ENCODE data around the gene OR4E2.
"Not testable (repeated sequence)": the region's sequence is repeated elsewhere in the genome, so short reads cannot be mapped to it uniquely, and the experiment has no call there.

The OR4E2 gene

GRCh38 chr14:21697662-21698061, 44.0 kb downstream of the OR4E2 start:
- H3K4me1 ChIP-seq (ENCODE audit: insufficient read depth, low read length); H3K27ac ChIP-seq (ENCODE audit: low read length); H3K9ac ChIP-seq (ENCODE audit: low read depth, low read length); H3K9me3 ChIP-seq (ENCODE audit: insufficient read depth, low read depth, low read length); H3K27me3 ChIP-seq (ENCODE audit: insufficient read depth, low read length); H3K36me3 ChIP-seq (ENCODE audit: insufficient read depth, low read depth, low read length); H3K4me3 ChIP-seq (ENCODE audit: low read length): not testable (repeated sequence)

GRCh38 chr14:21698538-21698937, 44.9 kb downstream of the OR4E2 start:
- not testable (repeated sequence) for H3K27me3 ChIP-seq (ENCODE audit: insufficient read depth, low read length); H3K4me3 ChIP-seq (ENCODE audit: low read length); H3K9me3 ChIP-seq (ENCODE audit: insufficient read depth, low read depth, low read length); H3K36me3 ChIP-seq (ENCODE audit: insufficient read depth, low read depth, low read length); H3K9ac ChIP-seq (ENCODE audit: low read depth, low read length); H3K27ac ChIP-seq (ENCODE audit: low read length); H3K4me1 ChIP-seq (ENCODE audit: insufficient read depth, low read length)

- Histone ChIP-seq H3K27me3 (ENCODE audit: insufficient read depth, low read length) (no peaks in the 10 kb centered on the region), H3K9me3 (ENCODE audit: insufficient read depth, low read depth, low read length) (no peaks in the 10 kb centered on the region), H3K9ac (ENCODE audit: low read depth, low read length) (no peak overlapping the region), H3K4me3 (ENCODE audit: low read length) (no peak overlapping the region), H3K27ac (ENCODE audit: low read length) (no peak overlapping the region), H3K36me3 (ENCODE audit: insufficient read depth, low read depth, low read length) (no peaks in the 10 kb centered on the region), H3K4me1 (ENCODE audit: insufficient read depth, low read length) (no peaks in the 10 kb centered on the region)
Measured at GRCh38 chr14:21699551-21699950, 45.9 kb downstream of the OR4E2 start.

- H3K27ac ChIP-seq (ENCODE audit: low read length): no peak overlapping the region
- no peaks in the 10 kb centered on the region for H3K4me1 ChIP-seq (ENCODE audit: insufficient read depth, low read length)
- H3K27me3 ChIP-seq (ENCODE audit: insufficient read depth, low read length): no peaks in the 10 kb centered on the region
- no peaks in the 10 kb centered on the region for H3K36me3 ChIP-seq (ENCODE audit: insufficient read depth, low read depth, low read length)
- no peak overlapping the region for H3K4me3 ChIP-seq (ENCODE audit: low read length)
- H3K9ac ChIP-seq (ENCODE audit: low read depth, low read length): no peak overlapping the region
- no peaks in the 10 kb centered on the region; the same call in 1 of the 2 replicates for H3K9me3 ChIP-seq (ENCODE audit: insufficient read depth, low read depth, low read length)
Measured at GRCh38 chr14:21702316-21702715, 48.7 kb downstream of the OR4E2 start.

GRCh38 chr14:21703357-21704326, 50.0 kb downstream of the OR4E2 start:
- Histone ChIP-seq H3K27me3 (ENCODE audit: insufficient read depth, low read length) (no peaks in the 10 kb centered on the region), H3K9ac (ENCODE audit: low read depth, low read length) (no peak overlapping the region), H3K4me1 (ENCODE audit: insufficient read depth, low read length) (no peaks in the 10 kb centered on the region), H3K9me3 (ENCODE audit: insufficient read depth, low read depth, low read length) (no peaks in the 10 kb centered on the region; the same call in 1 of the 2 replicates), H3K4me3 (ENCODE audit: low read length) (no peak overlapping the region), H3K27ac (ENCODE audit: low read length) (no peak overlapping the region), H3K36me3 (ENCODE audit: insufficient read depth, low read depth, low read length) (no peaks in the 10 kb centered on the region)

GRCh38 chr14:21704338-21704737, 50.7 kb downstream of the OR4E2 start:
- Histone ChIP-seq H3K27me3 (ENCODE audit: insufficient read depth, low read length) (no peaks in the 10 kb centered on the region), H3K27ac (ENCODE audit: low read length) (no peak overlapping the region)

GRCh38 chr14:21711360-21711961, 57.8 kb downstream of the OR4E2 start:
- Histone ChIP-seq H3K36me3 (ENCODE audit: insufficient read depth, low read depth, low read length) (no peaks in the 10 kb centered on the region), H3K27ac (ENCODE audit: low read length) (no peak overlapping the region), H3K4me3 (ENCODE audit: low read length) (no peak overlapping the region), H3K4me1 (ENCODE audit: insufficient read depth, low read length) (no peaks in the 10 kb centered on the region), H3K9ac (ENCODE audit: low read depth, low read length) (no peak overlapping the region), H3K9me3 (ENCODE audit: insufficient read depth, low read depth, low read length) (no peaks in the 10 kb centered on the region; the same call in 1 of the 2 replicates), H3K27me3 (ENCODE audit: insufficient read depth, low read length) (no peaks in the 10 kb centered on the region)

More at GRCh38 chr14:21704338-21704737, 50.7 kb downstream of the OR4E2 start:
- H3K9ac ChIP-seq (ENCODE audit: low read depth, low read length): no peak overlapping the region
- no peaks in the 10 kb centered on the region for H3K4me1 ChIP-seq (ENCODE audit: insufficient read depth, low read length)
- H3K4me3 ChIP-seq (ENCODE audit: low read length): no peak overlapping the region
- no peaks in the 10 kb centered on the region; the same call in 1 of the 2 replicates for H3K9me3 ChIP-seq (ENCODE audit: insufficient read depth, low read depth, low read length)
- H3K36me3 ChIP-seq (ENCODE audit: insufficient read depth, low read depth, low read length): no peaks in the 10 kb centered on the region

- Histone ChIP-seq H3K27ac (ENCODE audit: low read length) (no peak overlapping the region), H3K36me3 (ENCODE audit: insufficient read depth, low read depth, low read length) (no peaks in the 10 kb centered on the region), H3K4me3 (ENCODE audit: low read length) (no peak overlapping the region), H3K9me3 (ENCODE audit: insufficient read depth, low read depth, low read length) (no peaks in the 10 kb centered on the region), H3K4me1 (ENCODE audit: insufficient read depth, low read length) (no peaks in the 10 kb centered on the region), H3K9ac (ENCODE audit: low read depth, low read length) (no peak overlapping the region), H3K27me3 (ENCODE audit: insufficient read depth, low read length) (no peaks in the 10 kb centered on the region)
Measured at GRCh38 chr14:21712036-21712435, 58.4 kb downstream of the OR4E2 start.

GRCh38 chr14:21714318-21714929, 60.8 kb downstream of the OR4E2 start:
- no peaks in the 10 kb centered on the region for H3K9me3 ChIP-seq (ENCODE audit: insufficient read depth, low read depth, low read length)
- no peaks in the 10 kb centered on the region for H3K36me3 ChIP-seq (ENCODE audit: insufficient read depth, low read depth, low read length)
- H3K27ac ChIP-seq (ENCODE audit: low read length): no peak overlapping the region
- no peak overlapping the region for H3K9ac ChIP-seq (ENCODE audit: low read depth, low read length)
- H3K27me3 ChIP-seq (ENCODE audit: insufficient read depth, low read length): no peaks in the 10 kb centered on the region; the same call in 1 of the 2 replicates
- no peaks in the 10 kb centered on the region for H3K4me1 ChIP-seq (ENCODE audit: insufficient read depth, low read length)
- H3K4me3 ChIP-seq (ENCODE audit: low read length): no peak overlapping the region
